Mesendoderm (in vitro differentiated cells): ENCODE results near the gene DPAGT1.

ENCODE experiments used
- DNase-seq: peaks from one replicate; pipeline ENCODE4 v3.0.0; 2013
- H2AK5ac ChIP-seq: 2 replicates; pipeline ENCODE4 v1.6.1; 2013; ENCODE audit warnings: low read length, inconsistent platforms
- H2BK120ac ChIP-seq: 2 replicates; pipeline ENCODE4 v1.6.1; 2013; ENCODE audit warnings: low read depth, mild to moderate bottlenecking, low read length, moderate library complexity, mixed read lengths
- H2BK15ac ChIP-seq: replicated peaks from 2 replicates; pipeline ENCODE4 v1.6.1; 2013; ENCODE audit warnings: low read depth, mild to moderate bottlenecking, moderate library complexity
- H2BK5ac ChIP-seq: 2 replicates; pipeline ENCODE4 v1.6.1; 2013; ENCODE audit warnings: low read length, inconsistent platforms
- H3K18ac ChIP-seq: 2 replicates; pipeline ENCODE4 v1.6.1; 2013; ENCODE audit warnings: mild to moderate bottlenecking, low read length, mixed read lengths
- H3K23ac ChIP-seq: one replicate; pipeline ENCODE4 v1.6.1; 2013; ENCODE audit warnings: low read length
- H3K27ac ChIP-seq: 2 replicates; pipeline ENCODE4 v1.5.1; 2013; ENCODE audit warnings: low read depth, mild to moderate bottlenecking, inconsistent platforms, low read length, moderate library complexity
- H3K27me3 ChIP-seq: 2 replicates; pipeline ENCODE4 v1.6.1; 2013; ENCODE audit warnings: low read length, control low read depth, mild to moderate bottlenecking, inconsistent platforms; ENCODE audit not compliant: insufficient read depth, poor library complexity
- H3K36me3 ChIP-seq: 2 replicates; pipeline ENCODE4 v1.6.1; 2013; ENCODE audit warnings: low read length, inconsistent platforms; ENCODE audit not compliant: control insufficient read depth, insufficient read depth
- H3K4ac ChIP-seq: one replicate; pipeline ENCODE4 v1.6.1; 2013; ENCODE audit warnings: low read depth, mild to moderate bottlenecking, low read length, moderate library complexity
- H3K4me1 ChIP-seq: 2 replicates; pipeline ENCODE4 v1.6.1; 2013; ENCODE audit warnings: low read depth, low read length, inconsistent platforms; ENCODE audit not compliant: control insufficient read depth
- H3K4me2 ChIP-seq: 2 replicates; pipeline ENCODE4 v1.6.1; 2013; ENCODE audit warnings: low read length
- H3K4me3 ChIP-seq: 2 replicates; pipeline ENCODE4 v1.5.1; 2013; ENCODE audit warnings: mild to moderate bottlenecking, low read length
- H3K56ac ChIP-seq: one replicate; pipeline ENCODE4 v1.6.1; 2013; ENCODE audit warnings: low read length
- H3K79me1 ChIP-seq: 2 replicates; pipeline ENCODE4 v1.6.1; 2013; ENCODE audit warnings: low read length, inconsistent platforms
- H3K79me2 ChIP-seq: 2 replicates; pipeline ENCODE4 v1.6.1; 2013; ENCODE audit warnings: mild to moderate bottlenecking, low read length; ENCODE audit not compliant: control insufficient read depth, insufficient read depth
- H3K9ac ChIP-seq: 2 replicates; pipeline ENCODE4 v1.6.1; 2013; ENCODE audit warnings: low read length, inconsistent platforms
- H4K5ac ChIP-seq: one replicate; pipeline ENCODE4 v1.6.1; 2013; ENCODE audit warnings: low read length
- H4K8ac ChIP-seq: one replicate; pipeline ENCODE4 v1.6.1; 2013; ENCODE audit warnings: low read depth, mild to moderate bottlenecking, control low read depth, low read length, moderate library complexity
- WGBS: extraction: QIAGEN DNeasy Blood & Tissue Kit; methylation state at CpG from one replicate; pipeline ENCODE4 v1.1.7; 2013; ENCODE audit warnings: low lambda C conversion rate, missing lambda C conversion rate; ENCODE audit not compliant: insufficient coverage; ENCODE audit errors: extremely low coverage; 5-methylcytosine and 5-hydroxymethylcytosine counted together

The DPAGT1 gene

GRCh38 chr11:119115484-119116234, 14.0 kb upstream of the DPAGT1 start:
- H2BK120ac ChIP-seq = no peak overlapping the region
- no peak overlapping the region for H3K9ac ChIP-seq
- H2BK15ac ChIP-seq = no peak overlapping the region
- no peak overlapping the region for H3K4me2 ChIP-seq
- no peak overlapping the region for H3K23ac ChIP-seq
- no peak overlapping the region for H3K4ac ChIP-seq
- H3K27ac ChIP-seq = no peak overlapping the region
- no peaks in the 10 kb centered on the region for H3K79me2 ChIP-seq
- peaks cover 1% of the 10 kb centered on the region for H3K4me1 ChIP-seq
- H3K4me3 ChIP-seq = no peak overlapping the region
- no peaks in the 10 kb centered on the region for H3K79me1 ChIP-seq
- no peak overlapping the region for H3K56ac ChIP-seq
- H3K18ac ChIP-seq = no peak overlapping the region
- H3K36me3 ChIP-seq = no peaks in the 10 kb centered on the region
- H2AK5ac ChIP-seq = no peak overlapping the region
- WGBS = no CpG with 5 or more reads among the region's 24 CpGs
- no peak overlapping the region for H2BK5ac ChIP-seq
- H3K27me3 ChIP-seq = no peaks in the 10 kb centered on the region
- no peak for DNase-seq
- no peak overlapping the region for H4K8ac ChIP-seq
- no peak overlapping the region for H4K5ac ChIP-seq

GRCh38 chr11:119114351-119114750, 12.7 kb upstream of the DPAGT1 start:
- H4K5ac ChIP-seq = no peak overlapping the region
- no peaks in the 10 kb centered on the region for H3K36me3 ChIP-seq
- H2BK15ac ChIP-seq = no peak overlapping the region
- H3K79me1 ChIP-seq = no peaks in the 10 kb centered on the region
- no peak overlapping the region for H3K56ac ChIP-seq
- no peak overlapping the region for H3K4ac ChIP-seq
- no peak overlapping the region for H3K23ac ChIP-seq
- no peak overlapping the region for H3K27ac ChIP-seq
- no peaks in the 10 kb centered on the region for H3K27me3 ChIP-seq
- no peaks in the 10 kb centered on the region for H3K4me1 ChIP-seq
- H4K8ac ChIP-seq = no peak overlapping the region
- H2BK120ac ChIP-seq = no peak overlapping the region
- H3K4me3 ChIP-seq = no peak overlapping the region
- no peak overlapping the region for H3K18ac ChIP-seq
- WGBS = no CpG with 5 or more reads among the region's 5 CpGs
- no peak for DNase-seq
- H3K79me2 ChIP-seq = no peaks in the 10 kb centered on the region
- no peak overlapping the region for H2AK5ac ChIP-seq
- H3K9ac ChIP-seq = no peak overlapping the region
- H2BK5ac ChIP-seq = no peak overlapping the region
- H3K4me2 ChIP-seq = no peak overlapping the region

GRCh38 chr11:119113716-119114115, 12.1 kb upstream of the DPAGT1 start:
- no peak overlapping the region for H2BK5ac ChIP-seq
- no peak overlapping the region for H3K9ac ChIP-seq
- no peak overlapping the region for H3K23ac ChIP-seq
- H3K4me1 ChIP-seq = peaks cover 2% of the 10 kb centered on the region
- no peak overlapping the region for H2AK5ac ChIP-seq
- no peak overlapping the region for H4K5ac ChIP-seq
- H3K4me3 ChIP-seq = no peak overlapping the region
- no peaks in the 10 kb centered on the region for H3K27me3 ChIP-seq
- no peaks in the 10 kb centered on the region for H3K79me2 ChIP-seq
- no peak overlapping the region for H3K56ac ChIP-seq
- no peaks in the 10 kb centered on the region for H3K79me1 ChIP-seq
- no CpG with 5 or more reads among the region's 9 CpGs for WGBS
- H3K4ac ChIP-seq = no peak overlapping the region
- H4K8ac ChIP-seq = no peak overlapping the region
- no peak overlapping the region for H3K4me2 ChIP-seq
- no peak overlapping the region for H3K18ac ChIP-seq
- H2BK120ac ChIP-seq = no peak overlapping the region
- H3K27ac ChIP-seq = no peak overlapping the region
- DNase-seq = no peak
- H3K36me3 ChIP-seq = no peaks in the 10 kb centered on the region
- H2BK15ac ChIP-seq = no peak overlapping the region

GRCh38 chr11:119112314-119113020, 10.8 kb upstream of the DPAGT1 start:
- Histone ChIP-seq H3K9ac (no peak overlapping the region), H3K27ac (no peak overlapping the region), H3K79me1 (no peaks in the 10 kb centered on the region), H3K18ac (no peak overlapping the region), H4K5ac (no peak overlapping the region), H2BK15ac (no peak overlapping the region), H3K36me3 (no peaks in the 10 kb centered on the region), H3K4ac (no peak overlapping the region), H3K79me2 (no peaks in the 10 kb centered on the region), H3K4me3 (no peak overlapping the region), H3K4me2 (no peak overlapping the region), H3K23ac (no peak overlapping the region), H4K8ac (no peak overlapping the region), H3K27me3 (no peaks in the 10 kb centered on the region), H3K56ac (no peak overlapping the region), H2BK5ac (no peak overlapping the region), H2BK120ac (no peak overlapping the region), H3K4me1 (peaks cover 8% of the 10 kb centered on the region), H2AK5ac (no peak overlapping the region)
- DNase-seq = no peak
- no CpG with 5 or more reads among the region's 12 CpGs for WGBS

- Histone ChIP-seq H3K9ac (no peak overlapping the region), H2BK5ac (no peak overlapping the region), H3K27ac (no peak overlapping the region), H3K56ac (no peak overlapping the region), H3K79me2 (no peaks in the 10 kb centered on the region), H3K18ac (no peak overlapping the region), H3K79me1 (no peaks in the 10 kb centered on the region), H2BK120ac (no peak overlapping the region), H3K4ac (no peak overlapping the region), H3K27me3 (no peaks in the 10 kb centered on the region), H3K36me3 (no peaks in the 10 kb centered on the region), H3K23ac (no peak overlapping the region), H3K4me2 (no peak overlapping the region), H4K5ac (no peak overlapping the region), H2AK5ac (no peak overlapping the region), H4K8ac (no peak overlapping the region), H3K4me1 (peaks cover 11% of the 10 kb centered on the region), H3K4me3 (no peak overlapping the region), H2BK15ac (no peak overlapping the region)
- WGBS = no CpG with 5 or more reads among the region's 11 CpGs
- DNase-seq = no peak
Observed at GRCh38 chr11:119111361-119111925, 9.8 kb upstream of the DPAGT1 start.
